ENCODE data around the gene ELMO3. TPM values are rescaled to one million over a fixed set of nuclear protein-coding genes. Genes with fewer than 3 reads are reported as not detected.

The ELMO3 gene
- total RNA-seq, 4 donors from 2014 or later, result 30.1 to 35.9 (median 32.9) TPM

GRCh38 chr16:67188798-67189197 lies 10.1 kb upstream of the ELMO3 start:
- TF ChIP-seq, protein P1, sequence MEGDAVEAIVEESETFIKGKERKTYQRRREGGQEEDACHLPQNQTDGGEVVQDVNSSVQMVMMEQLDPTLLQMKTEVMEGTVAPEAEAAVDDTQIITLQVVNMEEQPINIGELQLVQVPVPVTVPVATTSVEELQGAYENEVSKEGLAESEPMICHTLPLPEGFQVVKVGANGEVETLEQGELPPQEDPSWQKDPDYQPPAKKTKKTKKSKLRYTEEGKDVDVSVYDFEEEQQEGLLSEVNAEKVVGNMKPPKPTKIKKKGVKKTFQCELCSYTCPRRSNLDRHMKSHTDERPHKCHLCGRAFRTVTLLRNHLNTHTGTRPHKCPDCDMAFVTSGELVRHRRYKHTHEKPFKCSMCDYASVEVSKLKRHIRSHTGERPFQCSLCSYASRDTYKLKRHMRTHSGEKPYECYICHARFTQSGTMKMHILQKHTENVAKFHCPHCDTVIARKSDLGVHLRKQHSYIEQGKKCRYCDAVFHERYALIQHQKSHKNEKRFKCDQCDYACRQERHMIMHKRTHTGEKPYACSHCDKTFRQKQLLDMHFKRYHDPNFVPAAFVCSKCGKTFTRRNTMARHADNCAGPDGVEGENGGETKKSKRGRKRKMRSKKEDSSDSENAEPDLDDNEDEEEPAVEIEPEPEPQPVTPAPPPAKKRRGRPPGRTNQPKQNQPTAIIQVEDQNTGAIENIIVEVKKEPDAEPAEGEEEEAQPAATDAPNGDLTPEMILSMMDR (IDR thresholded peaks at IDR 0.05), result no peak
- no peak for TF ChIP-seq POLR2A (IDR thresholded peaks at IDR 0.05)
- no peak for DNase-seq
- H3K27me3 ChIP-seq, result no peaks in the 10 kb centered on the region
- intact Hi-C loops (cut with DNase I), result no loop called here
- H3K9me3 ChIP-seq, result no peaks in the 10 kb centered on the region
- 86 to 90% methylated on average over 5 to 10 of the region's 15 CpGs for WGBS, 2 donors
- peaks cover 30 to 46% (median 33%) of the 10 kb centered on the region in 3 donors for H3K4me1 ChIP-seq
- H3K4me3 ChIP-seq, result no peak overlapping the region
- no peak overlapping the region for H3K27ac ChIP-seq
- H3K36me3 ChIP-seq, result peaks cover 0 to 8% (median 0%) of the 10 kb centered on the region in 3 donors

GRCh38 chr16:67190041-67190440 lies 8.9 kb upstream of the ELMO3 start, which contains the start of gene EXOC3L1:
Gene EXOC3L1 (minus strand): TSS chr16:67190136. CDS start chr16:67189676, 460 bp downstream.
- TF ChIP-seq, protein P1 (IDR thresholded peaks at IDR 0.05), result no peak
- TF ChIP-seq POLR2A (IDR thresholded peaks at IDR 0.05), result no peak
- Histone ChIP-seq H3K4me3 (peak within 1 kb of the TSS in 1 of 4 donors; percentile 4), H3K27me3 (no peaks in the 10 kb centered on the region), H3K36me3 (peaks cover 6 to 21% (median 11%) of the 10 kb centered on the region in 3 donors), H3K9me3 (no peaks in the 10 kb centered on the region), H3K27ac (no peak within 1 kb of the TSS), H3K4me1 (peaks cover 24 to 48% (median 30%) of the 10 kb centered on the region in 3 donors)
- WGBS, 2 donors, result 57 to 70% methylated on average over 3 to 6 of the region's 6 CpGs
- intact Hi-C loops (cut with DNase I), result no loop called here
- no peak for DNase-seq

- no peaks in the 10 kb centered on the region for H3K9me3 ChIP-seq
Observed at GRCh38 chr16:67190448-67191399, 8.2 kb upstream of the ELMO3 start.

GRCh38 chr16:67191411-67191994 lies 7.4 kb upstream of the ELMO3 start:
- Histone ChIP-seq H3K9me3 (no peaks in the 10 kb centered on the region), H3K36me3 (peaks cover 20 to 35% (median 25%) of the 10 kb centered on the region in 3 donors), H3K4me1 (peaks cover 17 to 45% (median 23%) of the 10 kb centered on the region in 3 donors), H3K4me3 (peak overlapping the region in 3 of 4 donors; percentile 88 to 98 (median 95)), H3K27me3 (no peaks in the 10 kb centered on the region), H3K27ac (peak overlapping the region in 2 of 4 donors; percentile 33 to 87)
- TF ChIP-seq, protein P1 (IDR thresholded peaks at IDR 0.05), result no peak
- TF ChIP-seq POLR2A (IDR thresholded peaks at IDR 0.05), result no peak
- intact Hi-C loops (cut with DNase I), result no loop called here
- 21 to 26% methylated on average over 9 of the region's 9 CpGs for WGBS, 2 donors
- no peak for DNase-seq

More at GRCh38 chr16:67190448-67191399, 8.2 kb upstream of the ELMO3 start:
- H3K36me3 ChIP-seq, result peaks cover 13 to 28% (median 18%) of the 10 kb centered on the region in 3 donors
- no peak for DNase-seq
- WGBS, 2 donors, result 80 to 84% methylated on average over 11 to 12 of the region's 13 CpGs
- H3K27me3 ChIP-seq, result no peaks in the 10 kb centered on the region
- peaks cover 17 to 42% (median 24%) of the 10 kb centered on the region in 3 donors for H3K4me1 ChIP-seq
- TF ChIP-seq POLR2A (IDR thresholded peaks at IDR 0.05), result no peak
- TF ChIP-seq, protein P1 (IDR thresholded peaks at IDR 0.05), result no peak
- intact Hi-C loops (cut with DNase I), result no loop called here
- H3K27ac ChIP-seq, result no peak overlapping the region
- H3K4me3 ChIP-seq, result peak overlapping the region in 1 of 4 donors; percentile 4

All from esophagus squamous epithelium (tissue), 5 donors.